Measurements from ENCODE around the gene PEA15. TPM values are rescaled to one million over a fixed set of nuclear protein-coding genes. Genes with fewer than 3 reads are reported as not detected.

PEA15 gene
- total and polyA plus RNA-seq, 9 of the 15 experiments (the other 6 are each of a cell fraction or from before 2014, with no cell fraction given) = 8.2 to 175 (median 35.4) TPM

DNA sequence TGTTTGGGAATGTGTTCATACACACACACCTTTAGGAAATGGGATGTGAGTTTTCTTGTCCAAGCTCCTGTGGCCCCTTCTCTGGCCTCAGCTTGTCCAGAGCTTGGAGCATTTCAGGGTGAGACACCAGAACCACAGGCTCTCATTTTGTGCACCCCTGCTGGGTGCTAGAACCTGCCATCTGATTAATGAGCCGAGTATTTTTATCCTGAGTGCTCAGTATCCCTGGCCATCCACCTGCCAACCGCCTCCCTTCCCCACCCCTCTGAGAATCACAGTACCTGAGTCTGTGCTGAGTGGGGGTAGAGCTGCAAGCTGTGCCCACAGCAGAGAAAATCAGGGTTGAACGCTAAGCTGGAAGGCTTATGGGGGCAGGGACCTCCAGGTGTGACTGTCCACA lies 13.4 kb upstream of the PEA15 start:
- ChIA-PET POLR2A (interaction anchor here (0.6 to 1.6 kb wide), 3 partner anchors 23 to 230 kb away, joined by 3 to 4 read pairs (median 3); no protein-coding TSS in a partner anchor), CTCF (ENCODE audit: low intra/inter-chr PET ratio) (interaction anchor here (1.5 to 2.4 kb wide), 3 partner anchors 28 to 100 kb away, joined by 3 to 13 read pairs (median 10); no protein-coding TSS in a partner anchor)
- H3K27me3 ChIP-seq (ENCODE audit: control insufficient read depth in 2 of 2, insufficient read depth in 2 of 2, low read length in 2 of 2) = peaks cover 16 to 49% of the 10 kb centered on the region in 2 experiments; a peak in 4 of 5 replicates
- no peak overlapping the region for H3K4me2 ChIP-seq (ENCODE audit: insufficient read depth, low read length)
- H3K79me2 ChIP-seq (ENCODE audit: control insufficient read depth, insufficient read depth, low read length) = no peaks in the 10 kb centered on the region
- DNase-seq (ENCODE audit: extremely low read depth in 1 of 4, low spot score in 3 of 4) = no peak
- in situ Hi-C loops (cut with MboI) = no loop called here
- H4K20me1 ChIP-seq (replicated peaks; ENCODE audit: control insufficient read depth, insufficient read depth, low read length) = no peaks in the 10 kb centered on the region
- no peak for FAIRE-seq
- H3K9me1 ChIP-seq (ENCODE audit: control insufficient read depth, insufficient read depth, low read length) = no peaks in the 10 kb centered on the region
- no TSS peak for BruUV-seq (replicated peaks)
- no peak overlapping the region for H2AFZ ChIP-seq (ENCODE audit: low read depth, low read length)
- H3K4me3 ChIP-seq = no peak overlapping the region
- H3K9me3 ChIP-seq (replicated peaks; ENCODE audit: control insufficient read depth, insufficient read depth, low read depth, low read length) = no peaks in the 10 kb centered on the region
- peaks cover 4 to 10% of the 10 kb centered on the region in 2 experiments for H3K4me1 ChIP-seq (replicated peaks in 1 of 2; ENCODE audit: control insufficient read depth in 2 of 2, insufficient read depth in 2 of 2, low read length in 2 of 2)
- ATAC-seq = no peak
- WGBS (ENCODE audit: insufficient coverage, low coverage, missing lambda C conversion rate) = 0% methylated on average over 3 of the region's 3 CpGs
- no peak for TF ChIP-seq CREB1 (IDR thresholded peaks at IDR 0.05)
- TF ChIP-seq CREB1 (CRISPR knock-in tag; IDR thresholded peaks at IDR 0.05) = no peak
- TF ChIP-seq, protein P1, sequence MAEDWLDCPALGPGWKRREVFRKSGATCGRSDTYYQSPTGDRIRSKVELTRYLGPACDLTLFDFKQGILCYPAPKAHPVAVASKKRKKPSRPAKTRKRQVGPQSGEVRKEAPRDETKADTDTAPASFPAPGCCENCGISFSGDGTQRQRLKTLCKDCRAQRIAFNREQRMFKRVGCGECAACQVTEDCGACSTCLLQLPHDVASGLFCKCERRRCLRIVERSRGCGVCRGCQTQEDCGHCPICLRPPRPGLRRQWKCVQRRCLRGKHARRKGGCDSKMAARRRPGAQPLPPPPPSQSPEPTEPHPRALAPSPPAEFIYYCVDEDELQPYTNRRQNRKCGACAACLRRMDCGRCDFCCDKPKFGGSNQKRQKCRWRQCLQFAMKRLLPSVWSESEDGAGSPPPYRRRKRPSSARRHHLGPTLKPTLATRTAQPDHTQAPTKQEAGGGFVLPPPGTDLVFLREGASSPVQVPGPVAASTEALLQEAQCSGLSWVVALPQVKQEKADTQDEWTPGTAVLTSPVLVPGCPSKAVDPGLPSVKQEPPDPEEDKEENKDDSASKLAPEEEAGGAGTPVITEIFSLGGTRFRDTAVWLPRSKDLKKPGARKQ (CRISPR knock-in tag; IDR thresholded peaks at IDR 0.05) = no peak
- TF ChIP-seq HDAC3 (IDR thresholded peaks at IDR 0.05; ENCODE audit: borderline replicate concordance, partially characterized antibody) = no peak
- no peak for TF ChIP-seq ZNF24 (IDR thresholded peaks at IDR 0.05)
- TF ChIP-seq, protein P2, sequence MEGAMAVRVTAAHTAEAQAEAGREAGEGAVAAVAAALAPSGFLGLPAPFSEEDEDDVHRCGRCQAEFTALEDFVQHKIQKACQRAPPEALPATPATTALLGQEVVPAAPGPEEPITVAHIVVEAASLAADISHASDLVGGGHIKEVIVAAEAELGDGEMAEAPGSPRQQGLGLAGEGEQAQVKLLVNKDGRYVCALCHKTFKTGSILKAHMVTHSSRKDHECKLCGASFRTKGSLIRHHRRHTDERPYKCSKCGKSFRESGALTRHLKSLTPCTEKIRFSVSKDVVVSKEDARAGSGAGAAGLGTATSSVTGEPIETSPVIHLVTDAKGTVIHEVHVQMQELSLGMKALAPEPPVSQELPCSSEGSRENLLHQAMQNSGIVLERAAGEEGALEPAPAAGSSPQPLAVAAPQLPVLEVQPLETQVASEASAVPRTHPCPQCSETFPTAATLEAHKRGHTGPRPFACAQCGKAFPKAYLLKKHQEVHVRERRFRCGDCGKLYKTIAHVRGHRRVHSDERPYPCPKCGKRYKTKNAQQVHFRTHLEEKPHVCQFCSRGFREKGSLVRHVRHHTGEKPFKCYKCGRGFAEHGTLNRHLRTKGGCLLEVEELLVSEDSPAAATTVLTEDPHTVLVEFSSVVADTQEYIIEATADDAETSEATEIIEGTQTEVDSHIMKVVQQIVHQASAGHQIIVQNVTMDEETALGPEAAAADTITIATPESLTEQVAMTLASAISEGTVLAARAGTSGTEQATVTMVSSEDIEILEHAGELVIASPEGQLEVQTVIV (CRISPR knock-in tag; IDR thresholded peaks at IDR 0.05; ENCODE audit: borderline replicate concordance) = no peak
- TF ChIP-seq CSDE1 (IDR thresholded peaks at IDR 0.05) = no peak
- intact Hi-C loops (cut with micrococcal nuclease) = loop anchor here (2.0 to 10.0 kb wide), 2 partner anchors 91 to 413 kb away; no protein-coding TSS in a partner anchor
- no peak overlapping the region for H3K27ac ChIP-seq (ENCODE audit: extremely low read depth, low read depth, low read length)
- H3K36me3 ChIP-seq (ENCODE audit: control insufficient read depth, insufficient read depth, low read length) = no peaks in the 10 kb centered on the region; the same call in 2 of the 3 replicates
- H3K9ac ChIP-seq (ENCODE audit: insufficient read depth in 1 of 2, low read depth in 2 of 2, low read length in 2 of 2) = peak overlapping the region in 1 of 2 experiments; percentile 36; a peak in 1 of 4 replicates
